ENCODE data around the gene TP53RK. TPM values are rescaled to one million over a fixed set of nuclear protein-coding genes. Genes with fewer than 3 reads are reported as not detected.

Gene TP53RK
- total RNA-seq, 1 donor from 2014 or later: 16.8 TPM

DNA sequence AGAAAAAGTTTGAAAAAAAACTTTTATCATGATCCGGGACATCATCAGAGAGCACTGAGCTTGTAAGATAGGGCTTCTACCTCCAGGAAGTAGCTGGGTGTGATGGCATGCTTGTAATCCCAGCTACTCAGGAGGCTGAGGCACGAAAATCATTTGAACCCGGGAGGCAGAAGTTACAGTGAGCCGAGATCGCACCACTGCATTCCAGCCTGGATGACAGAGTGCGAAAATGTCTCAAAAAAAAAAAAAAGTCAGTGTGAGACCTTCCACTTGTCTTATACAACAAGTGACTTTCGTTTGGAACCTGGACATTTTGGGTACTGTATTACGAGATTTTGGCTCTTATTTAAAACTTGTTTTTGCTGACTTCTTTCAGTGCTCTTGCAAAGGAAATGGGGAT is 32.1 kb downstream of the TP53RK start:
- no peak overlapping the region for H3K4me3 Mint-ChIP-seq
- H3K27ac Mint-ChIP-seq: no peak overlapping the region
- no peak for DNase-seq (ENCODE audit: low spot score)
- intact Hi-C loops (cut with micrococcal nuclease): no loop called here
- H3K9me3 Mint-ChIP-seq: no peaks in the 10 kb centered on the region
- no peaks in the 10 kb centered on the region for H3K36me3 Mint-ChIP-seq (ENCODE audit: low read depth)
- H3K4me1 Mint-ChIP-seq (ENCODE audit: low read depth): no peaks in the 10 kb centered on the region
- H3K27me3 Mint-ChIP-seq (ENCODE audit: insufficient read depth): peaks cover 16% of the 10 kb centered on the region

DNA sequence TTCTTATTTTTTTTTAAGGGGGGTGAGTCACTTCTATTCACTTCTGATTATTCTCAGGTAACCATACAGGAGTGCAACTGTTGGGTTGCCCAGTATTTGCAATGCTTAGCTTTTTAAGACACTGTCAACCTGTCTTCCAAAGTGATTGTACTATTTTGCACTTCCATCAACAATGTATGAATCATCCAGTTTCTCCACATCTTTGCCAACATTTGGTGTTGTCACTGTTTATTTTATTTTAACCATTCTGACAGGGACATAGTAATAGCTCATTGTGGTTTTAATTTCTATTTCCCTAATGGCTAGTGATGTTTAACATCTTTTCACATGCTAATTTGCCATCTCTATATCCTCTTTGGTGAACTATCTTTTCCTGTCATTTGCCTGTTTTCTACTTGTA is 36.5 kb downstream of the TP53RK start:
- no peaks in the 10 kb centered on the region for H3K36me3 Mint-ChIP-seq (ENCODE audit: low read depth)
- H3K27me3 Mint-ChIP-seq (ENCODE audit: insufficient read depth): peaks cover 42% of the 10 kb centered on the region
- no peak overlapping the region for H3K27ac Mint-ChIP-seq
- peaks cover 4% of the 10 kb centered on the region for H3K4me1 Mint-ChIP-seq (ENCODE audit: low read depth)
- no peaks in the 10 kb centered on the region for H3K9me3 Mint-ChIP-seq
- no peak for DNase-seq (ENCODE audit: low spot score)
- intact Hi-C loops (cut with micrococcal nuclease): no loop called here
- H3K4me3 Mint-ChIP-seq: no peak overlapping the region

DNA sequence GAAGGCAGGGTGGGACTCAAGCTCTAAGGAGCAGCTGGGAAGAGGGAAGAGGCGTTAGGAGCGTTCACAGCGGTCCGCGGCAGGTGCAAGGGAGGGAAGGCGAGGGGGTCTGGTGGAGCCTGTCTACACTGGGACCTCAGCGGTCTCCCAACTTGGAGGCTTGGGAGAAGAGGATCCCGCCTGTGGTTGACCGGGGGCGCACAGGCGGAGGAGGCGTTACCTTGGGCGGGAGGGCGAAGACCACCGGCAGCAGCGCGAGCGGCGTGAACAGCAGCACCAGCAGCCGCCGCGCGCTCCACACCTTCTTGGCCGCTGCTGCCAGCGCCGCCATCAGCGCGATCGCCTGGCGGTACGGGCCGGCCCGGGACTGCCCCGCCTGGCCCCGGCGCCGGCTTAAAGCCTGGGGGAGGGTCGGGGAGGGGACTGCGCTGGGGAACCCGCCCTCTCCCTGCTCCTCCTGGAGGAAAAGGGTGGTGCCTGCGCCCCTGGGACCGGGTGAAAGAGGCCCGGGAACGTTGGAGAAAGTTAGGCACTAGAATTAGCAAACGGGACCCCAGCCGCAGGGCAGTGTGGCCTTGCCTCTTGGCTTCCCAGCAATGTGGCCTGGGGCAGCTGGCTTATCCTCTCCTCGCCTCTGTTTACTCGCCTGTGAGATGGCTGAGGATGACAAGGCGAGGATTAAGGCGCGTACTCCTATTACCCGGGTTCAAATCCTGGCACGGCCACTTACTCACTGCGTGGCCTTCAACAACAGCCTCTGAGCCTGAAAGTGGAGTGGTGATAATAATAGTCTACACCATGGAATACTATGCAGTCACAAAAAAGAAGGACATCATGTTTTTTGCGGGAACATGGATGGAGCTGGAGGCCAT is 37.9 kb downstream of the TP53RK start, which contains the start of gene SLC13A3:
TSS of gene SLC13A3 (minus strand) at position 369 of the 872 bp plus-strand sequence. CDS start at position 331, 38 bp downstream.
- intact Hi-C loops (cut with micrococcal nuclease): no loop called here
- Mint-ChIP-seq H3K4me3 (no peak within 1 kb of the TSS), H3K27ac (no peak within 1 kb of the TSS), H3K9me3 (no peaks in the 10 kb centered on the region), H3K36me3 (ENCODE audit: low read depth) (no peaks in the 10 kb centered on the region), H3K4me1 (ENCODE audit: low read depth) (peaks cover 4% of the 10 kb centered on the region), H3K27me3 (ENCODE audit: insufficient read depth) (peaks cover 47% of the 10 kb centered on the region)
- DNase-seq (ENCODE audit: low spot score): no peak

DNA sequence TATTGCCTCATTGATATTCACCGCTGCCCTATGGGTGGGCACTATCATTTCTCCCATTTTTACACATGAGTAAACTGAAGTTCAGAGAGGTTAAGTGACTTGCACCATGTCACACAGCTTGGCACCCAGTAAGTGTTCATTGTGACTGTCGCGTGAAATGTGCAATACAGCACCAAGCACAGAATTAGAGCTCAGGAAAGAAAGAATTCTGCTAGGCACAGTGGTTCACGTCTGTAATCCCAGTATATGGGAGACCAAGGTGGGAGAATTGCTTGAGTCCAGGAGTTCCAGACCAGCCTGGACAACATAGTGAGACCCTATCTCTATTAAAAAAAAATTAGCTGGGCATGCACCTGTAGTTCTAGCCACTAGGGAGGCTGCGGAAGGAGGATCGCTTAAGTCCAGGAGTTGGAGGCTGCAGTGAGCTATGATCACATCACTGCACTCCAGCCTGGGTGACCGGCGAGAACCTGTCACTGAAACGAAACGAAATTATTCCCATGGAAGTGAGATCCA is 38.6 kb downstream of the TP53RK start:
- intact Hi-C loops (cut with micrococcal nuclease): no loop called here
- H3K4me1 Mint-ChIP-seq (ENCODE audit: low read depth): peaks cover 4% of the 10 kb centered on the region
- H3K9me3 Mint-ChIP-seq: no peaks in the 10 kb centered on the region
- no peak overlapping the region for H3K4me3 Mint-ChIP-seq
- H3K36me3 Mint-ChIP-seq (ENCODE audit: low read depth): no peaks in the 10 kb centered on the region
- DNase-seq (ENCODE audit: low spot score): no peak
- H3K27ac Mint-ChIP-seq: no peak overlapping the region
- H3K27me3 Mint-ChIP-seq (ENCODE audit: insufficient read depth): peaks cover 47% of the 10 kb centered on the region

DNA sequence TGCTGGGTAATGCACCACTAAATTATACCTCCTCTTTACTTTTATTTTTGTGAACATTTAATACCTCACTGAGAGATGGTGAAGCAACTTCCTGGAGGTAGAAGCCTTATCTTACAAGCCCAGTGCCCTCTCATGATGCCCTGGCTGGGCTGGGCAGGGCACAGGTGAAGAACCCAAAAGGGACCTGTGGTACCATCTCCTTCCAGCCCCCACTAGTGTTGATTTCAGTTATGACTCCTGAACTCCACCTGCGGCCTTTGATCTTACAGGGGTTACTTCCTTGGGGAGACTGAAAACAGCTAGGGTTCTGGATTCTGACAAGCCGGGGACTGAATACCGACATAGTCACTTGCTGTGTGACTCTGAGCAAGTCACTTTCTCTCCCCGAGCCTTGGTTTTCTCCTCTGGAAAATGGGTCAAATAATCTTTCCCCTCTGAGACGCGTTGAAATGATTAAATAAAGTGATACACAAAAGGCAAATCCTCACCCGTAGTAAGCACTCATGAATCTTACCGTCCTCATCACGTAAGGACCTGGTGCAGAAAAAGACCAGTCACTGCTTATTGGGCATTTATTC is 39.2 kb downstream of the TP53RK start:
- Mint-ChIP-seq H3K36me3 (ENCODE audit: low read depth) (no peaks in the 10 kb centered on the region), H3K4me1 (ENCODE audit: low read depth) (peaks cover 4% of the 10 kb centered on the region), H3K4me3 (no peak overlapping the region), H3K27ac (no peak overlapping the region), H3K9me3 (no peaks in the 10 kb centered on the region), H3K27me3 (ENCODE audit: insufficient read depth) (peaks cover 48% of the 10 kb centered on the region)
- DNase-seq (ENCODE audit: low spot score): no peak
- intact Hi-C loops (cut with micrococcal nuclease): no loop called here

DNA sequence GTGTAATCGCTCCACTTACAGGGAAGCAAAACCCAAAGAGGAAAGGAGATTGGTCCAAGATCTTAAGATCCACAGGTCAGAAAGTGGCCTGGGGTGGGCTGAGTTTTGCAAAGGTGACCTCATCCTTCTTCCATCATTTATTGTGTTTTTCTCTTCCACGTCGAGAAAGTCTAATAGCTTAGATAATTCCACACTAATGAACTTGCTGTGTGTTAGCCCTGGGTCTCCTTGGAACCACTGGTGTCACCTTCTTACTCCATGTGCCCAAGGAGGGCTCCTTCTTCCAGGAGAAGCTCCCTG is 39.6 kb downstream of the TP53RK start:
- H3K9me3 Mint-ChIP-seq: no peaks in the 10 kb centered on the region
- intact Hi-C loops (cut with micrococcal nuclease): no loop called here
- peaks cover 4% of the 10 kb centered on the region for H3K4me1 Mint-ChIP-seq (ENCODE audit: low read depth)
- H3K27me3 Mint-ChIP-seq (ENCODE audit: insufficient read depth): peaks cover 49% of the 10 kb centered on the region
- no peak overlapping the region for H3K27ac Mint-ChIP-seq
- H3K36me3 Mint-ChIP-seq (ENCODE audit: low read depth): no peaks in the 10 kb centered on the region
- no peak for DNase-seq (ENCODE audit: low spot score)
- H3K4me3 Mint-ChIP-seq: no peak overlapping the region

DNA sequence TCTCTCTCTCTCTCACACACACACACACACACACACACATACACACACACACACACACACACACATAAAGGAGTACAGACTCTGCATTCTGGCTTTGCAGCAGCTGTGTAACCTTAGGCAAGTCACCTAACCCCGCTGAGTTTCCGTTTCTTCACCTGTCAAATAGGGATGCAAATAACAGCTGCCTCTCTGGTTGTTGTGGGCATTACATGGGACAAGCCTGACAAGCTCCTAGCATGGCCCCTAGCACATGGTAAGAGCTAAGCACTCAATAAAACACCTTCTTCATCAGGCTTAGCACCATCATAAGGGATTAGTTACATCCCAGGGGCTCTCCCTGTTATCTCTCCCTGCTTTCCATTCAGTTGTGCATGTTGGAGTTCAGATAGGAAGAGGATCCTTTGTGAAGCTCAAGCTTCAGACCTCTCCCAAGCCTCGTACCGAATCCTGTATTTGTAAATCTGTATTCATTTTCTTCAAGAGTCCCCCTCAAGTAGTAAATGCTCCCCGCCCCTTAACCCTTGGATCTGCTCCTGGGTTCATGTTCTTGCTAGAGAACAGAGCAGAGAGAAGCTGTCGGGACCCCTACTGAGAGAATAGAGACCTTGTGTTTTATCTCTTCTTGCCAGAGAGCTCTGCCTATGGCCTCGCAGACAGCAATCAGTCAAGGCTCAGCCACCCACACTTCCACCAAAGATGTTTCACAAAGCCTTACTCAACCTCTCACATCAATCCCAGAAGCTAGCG is 40.2 kb downstream of the TP53RK start:
- Mint-ChIP-seq H3K9me3 (no peaks in the 10 kb centered on the region), H3K36me3 (ENCODE audit: low read depth) (no peaks in the 10 kb centered on the region), H3K4me3 (no peak overlapping the region), H3K27ac (no peak overlapping the region), H3K27me3 (ENCODE audit: insufficient read depth) (peaks cover 49% of the 10 kb centered on the region), H3K4me1 (ENCODE audit: low read depth) (peaks cover 4% of the 10 kb centered on the region)
- intact Hi-C loops (cut with micrococcal nuclease): no loop called here
- no peak for DNase-seq (ENCODE audit: low spot score)

DNA sequence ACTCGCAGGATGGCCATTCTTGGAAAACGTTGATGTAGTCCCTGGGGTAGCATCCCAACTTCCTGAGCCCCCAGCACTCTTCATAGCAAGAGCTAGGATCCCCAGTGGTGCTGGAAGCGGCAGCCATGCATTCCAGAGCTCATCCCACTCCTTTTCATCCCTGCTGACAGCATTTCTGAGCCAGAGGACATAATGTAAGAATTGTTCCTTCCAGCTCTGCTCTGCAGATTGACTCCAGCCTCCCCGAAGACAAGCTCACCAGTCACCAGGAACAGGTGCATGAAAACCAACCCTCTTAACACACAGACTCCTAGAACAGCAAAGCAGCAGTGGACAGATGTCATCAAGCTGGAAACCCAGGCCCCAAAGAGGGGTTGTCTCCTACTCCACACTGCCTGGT is 41.8 kb downstream of the TP53RK start:
- H3K9me3 Mint-ChIP-seq: no peaks in the 10 kb centered on the region
- no peak for DNase-seq (ENCODE audit: low spot score)
- peaks cover 4% of the 10 kb centered on the region for H3K4me1 Mint-ChIP-seq (ENCODE audit: low read depth)
- H3K27me3 Mint-ChIP-seq (ENCODE audit: insufficient read depth): peaks cover 43% of the 10 kb centered on the region
- H3K36me3 Mint-ChIP-seq (ENCODE audit: low read depth): no peaks in the 10 kb centered on the region
- intact Hi-C loops (cut with micrococcal nuclease): no loop called here
- no peak overlapping the region for H3K4me3 Mint-ChIP-seq
- H3K27ac Mint-ChIP-seq: no peak overlapping the region

DNA sequence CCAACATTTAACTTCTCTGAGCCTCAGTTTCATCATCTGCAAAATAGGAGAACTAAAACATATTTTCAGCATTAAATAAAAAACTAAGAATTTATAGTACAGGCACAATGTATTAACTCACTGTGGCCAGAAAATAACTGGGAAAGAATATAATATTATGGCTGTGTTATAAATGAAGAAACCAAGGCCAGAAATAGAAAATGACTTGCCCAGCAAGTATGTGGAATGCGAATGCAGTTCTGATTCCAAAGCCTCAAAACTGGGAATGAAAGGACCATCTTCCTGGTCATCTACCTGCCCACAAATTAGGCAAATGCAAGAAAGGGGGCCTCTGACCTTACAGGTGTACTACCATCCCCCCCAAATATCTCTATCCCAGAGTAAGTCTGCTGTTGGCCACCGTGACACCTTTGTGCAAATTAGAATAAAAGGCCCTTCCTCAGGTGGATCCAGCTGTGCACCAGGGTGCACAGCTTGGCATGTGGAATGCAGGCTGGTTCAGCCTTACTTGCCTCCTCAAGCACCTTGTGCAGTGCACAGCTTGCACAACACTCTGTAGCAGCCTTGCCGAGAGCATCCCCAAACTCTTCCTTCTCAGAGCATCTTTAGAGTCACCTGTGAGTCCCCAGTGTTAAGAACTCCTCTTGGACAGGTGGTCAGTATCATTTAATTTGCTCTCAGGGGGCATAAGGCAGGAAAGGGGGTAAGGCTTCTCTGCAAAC is 42.4 kb downstream of the TP53RK start:
- H3K9me3 Mint-ChIP-seq: no peaks in the 10 kb centered on the region
- no peak overlapping the region for H3K4me3 Mint-ChIP-seq
- H3K4me1 Mint-ChIP-seq (ENCODE audit: low read depth): peaks cover 4% of the 10 kb centered on the region
- H3K36me3 Mint-ChIP-seq (ENCODE audit: low read depth): no peaks in the 10 kb centered on the region
- intact Hi-C loops (cut with micrococcal nuclease): no loop called here
- DNase-seq (ENCODE audit: low spot score): no peak
- H3K27ac Mint-ChIP-seq: no peak overlapping the region
- H3K27me3 Mint-ChIP-seq (ENCODE audit: insufficient read depth): peaks cover 39% of the 10 kb centered on the region

DNA sequence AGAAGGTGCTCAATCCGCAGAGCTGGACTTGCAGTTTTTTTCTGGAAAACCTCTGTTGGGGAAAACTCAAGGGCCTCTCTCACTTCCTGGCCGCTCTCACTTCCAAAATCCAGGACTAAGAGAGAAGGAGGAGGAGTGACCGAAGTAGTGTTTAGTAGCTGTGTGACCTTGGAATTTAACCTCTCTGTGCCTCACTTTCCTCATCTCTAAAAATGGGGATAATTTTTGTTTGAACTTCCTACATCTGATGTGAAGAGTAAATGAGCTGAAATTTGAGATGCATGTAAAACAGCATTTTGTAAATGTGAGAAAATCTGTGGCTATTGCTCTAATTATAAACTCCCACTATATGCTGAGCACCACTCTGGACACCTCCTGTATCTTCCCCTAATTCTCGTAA is 43.1 kb downstream of the TP53RK start:
- Mint-ChIP-seq H3K9me3 (no peaks in the 10 kb centered on the region), H3K27me3 (ENCODE audit: insufficient read depth) (peaks cover 36% of the 10 kb centered on the region), H3K27ac (no peak overlapping the region), H3K4me3 (no peak overlapping the region), H3K4me1 (ENCODE audit: low read depth) (peaks cover 4% of the 10 kb centered on the region), H3K36me3 (ENCODE audit: low read depth) (no peaks in the 10 kb centered on the region)
- intact Hi-C loops (cut with micrococcal nuclease): no loop called here
- DNase-seq (ENCODE audit: low spot score): no peak

DNA sequence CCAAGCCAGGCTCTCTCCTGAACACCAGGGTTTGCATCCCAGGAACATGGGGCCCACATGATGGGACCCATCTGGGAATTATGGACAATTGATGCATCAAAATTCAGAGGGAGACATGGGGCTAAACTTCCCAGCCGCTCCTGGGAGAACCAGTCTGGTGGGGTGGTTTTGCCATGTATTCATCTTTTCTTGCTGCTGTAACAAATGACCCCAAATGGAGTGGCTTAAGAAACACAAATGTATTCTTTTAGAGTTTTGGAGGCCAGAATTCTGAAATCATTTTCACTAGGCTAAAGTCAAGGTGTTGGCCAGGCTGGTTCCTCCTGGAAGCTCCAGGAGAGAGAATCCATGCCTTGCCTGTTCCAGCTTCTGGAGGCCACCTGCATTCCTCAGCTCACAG is 44.5 kb downstream of the TP53RK start:
- Mint-ChIP-seq H3K27me3 (ENCODE audit: insufficient read depth) (peaks cover 23% of the 10 kb centered on the region), H3K36me3 (ENCODE audit: low read depth) (no peaks in the 10 kb centered on the region), H3K9me3 (no peaks in the 10 kb centered on the region), H3K4me1 (ENCODE audit: low read depth) (no peaks in the 10 kb centered on the region), H3K4me3 (no peak overlapping the region), H3K27ac (no peak overlapping the region)
- intact Hi-C loops (cut with micrococcal nuclease): no loop called here
- no peak for DNase-seq (ENCODE audit: low spot score)

DNA sequence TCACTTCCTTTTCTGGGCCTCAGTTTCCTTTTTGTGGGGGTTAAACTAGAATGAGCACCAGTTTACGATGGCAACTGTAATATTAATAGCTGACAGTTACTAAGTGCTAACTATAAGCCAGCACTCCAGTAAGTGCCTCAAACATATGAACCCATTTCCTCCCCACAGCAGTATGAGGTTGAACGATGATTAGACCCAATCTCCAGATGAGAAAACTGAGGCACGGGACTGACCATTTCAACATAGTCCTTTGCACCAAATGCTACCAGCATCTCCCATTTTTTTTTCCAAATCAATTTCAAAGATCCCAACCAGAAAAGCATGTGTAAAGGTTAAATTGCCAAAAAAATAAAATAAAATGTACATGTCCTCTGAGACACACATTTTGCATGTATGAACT is 45.1 kb downstream of the TP53RK start:
- Mint-ChIP-seq H3K36me3 (ENCODE audit: low read depth) (no peaks in the 10 kb centered on the region), H3K27ac (no peak overlapping the region), H3K4me1 (ENCODE audit: low read depth) (no peaks in the 10 kb centered on the region), H3K9me3 (no peaks in the 10 kb centered on the region), H3K27me3 (ENCODE audit: insufficient read depth) (peaks cover 17% of the 10 kb centered on the region), H3K4me3 (no peak overlapping the region)
- intact Hi-C loops (cut with micrococcal nuclease): no loop called here
- DNase-seq (ENCODE audit: low spot score): no peak
